Activated naive CD8-positive, alpha-beta T cell treated with anti-CD3 and anti-CD28 coated beads, Interleukin-2, amount 10 ng/mL, durations not matched to agents 7 days and 5 days (primary cell): Measurements from ENCODE around the gene TSPEAR. TPM values are rescaled to one million over a fixed set of nuclear protein-coding genes. Genes with fewer than 3 reads are reported as not detected.

ENCODE experiments used
- ATAC-seq: fragments of 150-1000 bp; cut with Tn5 transposase; one replicate; pipeline ENCODE4 v1.10.0; 2021; ENCODE audit warnings: low read depth, moderate library complexity
- POLR2A ChIA-PET: fragments of 350-600 bp; sonication (Branson Sonifier 250); formaldehyde crosslinking; loops from one replicate; lab custom pipeline; 2021; ENCODE audit warnings: antibody characterized with exemption; lab: Charles Lee
- DNase-seq: peaks from one replicate; pipeline ENCODE4 v3.0.0; 2021
- H3K27ac Mint-ChIP-seq: one replicate; pipeline ENCODE4 v1.8.0; 2022; ENCODE audit warnings: mild to moderate bottlenecking, mixed read lengths
- H3K27me3 Mint-ChIP-seq: one replicate; pipeline ENCODE4 v1.8.0; 2022; ENCODE audit warnings: mild to moderate bottlenecking, moderate library complexity, mixed read lengths
- H3K36me3 Mint-ChIP-seq: one replicate; pipeline ENCODE4 v1.8.0; 2021; ENCODE audit warnings: mild to moderate bottlenecking, mixed read lengths
- H3K4me1 Mint-ChIP-seq: one replicate; pipeline ENCODE4 v1.8.0; 2021; ENCODE audit warnings: mixed read lengths
- H3K4me3 Mint-ChIP-seq: one replicate; pipeline ENCODE4 v1.8.0; 2022; ENCODE audit warnings: mild to moderate bottlenecking, moderate library complexity, mixed read lengths
- H3K9me3 Mint-ChIP-seq: one replicate; pipeline ENCODE4 v1.8.0; 2021; ENCODE audit warnings: mixed read lengths
- total RNA-seq, 2 experiments: library from RNA; stranded (reverse); gene quantifications; one replicate each; pipeline ENCODE4 v1.2.3, GENCODE V29; 2021

TSPEAR gene
- total RNA-seq, 2 experiments from 2014 or later = not detected

DNA sequence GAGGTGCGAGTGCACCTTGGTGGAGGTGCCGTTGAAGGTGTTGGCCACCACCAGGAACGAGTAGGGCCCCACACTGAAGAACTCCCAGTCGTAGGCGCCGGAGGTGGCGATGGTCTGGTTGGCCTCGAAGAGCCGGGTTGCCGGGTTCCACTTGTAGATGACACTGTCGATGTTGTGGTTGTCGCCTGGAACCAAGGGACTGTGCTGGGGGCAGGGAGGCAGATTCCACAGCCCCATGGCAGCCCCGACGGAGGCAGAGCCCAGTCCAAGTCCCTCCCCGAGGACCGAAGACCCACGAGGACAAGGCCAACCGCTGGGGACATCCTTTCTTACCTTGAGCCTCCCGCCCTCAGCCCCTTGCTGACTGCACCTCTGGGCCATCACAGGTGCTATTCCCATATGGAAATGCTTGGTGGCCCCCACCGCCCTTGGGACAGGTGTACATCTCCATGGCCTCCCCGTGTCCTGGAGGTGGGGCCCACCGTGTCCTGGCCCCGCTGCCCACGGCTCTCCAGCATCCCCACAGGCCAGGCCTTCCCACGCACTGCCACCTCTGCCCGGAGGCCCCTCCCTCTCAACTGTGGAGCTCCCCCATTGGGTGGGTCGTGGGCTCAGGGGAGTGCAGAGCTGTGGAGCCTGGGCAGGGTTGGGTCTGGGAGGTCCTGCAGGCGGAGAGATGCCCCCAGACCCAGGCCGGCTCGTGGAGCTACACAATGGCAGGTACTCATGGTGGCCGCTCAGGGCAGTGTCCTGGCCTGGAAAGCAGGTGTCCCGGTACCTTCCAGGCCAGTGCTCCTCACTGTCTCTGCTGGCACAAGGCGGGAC is 189.2 kb downstream of the TSPEAR start:
- DNase-seq (no peak), ATAC-seq (no peak)
- H3K27me3 Mint-ChIP-seq = peaks cover 4% of the 10 kb centered on the region
- no peaks in the 10 kb centered on the region for H3K9me3 Mint-ChIP-seq
- H3K4me1 Mint-ChIP-seq = no peaks in the 10 kb centered on the region
- no peak overlapping the region for H3K27ac Mint-ChIP-seq
- POLR2A ChIA-PET = no interaction called here
- H3K4me3 Mint-ChIP-seq = no peak overlapping the region
- no peaks in the 10 kb centered on the region for H3K36me3 Mint-ChIP-seq

GRCh38 chr21:44521301-44521927 is 190.0 kb downstream of the TSPEAR start:
- no peak for DNase-seq
- POLR2A ChIA-PET = no interaction called here
- Mint-ChIP-seq H3K4me3 (no peak overlapping the region), H3K9me3 (no peaks in the 10 kb centered on the region), H3K27me3 (peaks cover 4% of the 10 kb centered on the region), H3K36me3 (no peaks in the 10 kb centered on the region), H3K27ac (no peak overlapping the region), H3K4me1 (no peaks in the 10 kb centered on the region)
- no peak for ATAC-seq

GRCh38 chr21:44520326-44521300 is 190.8 kb downstream of the TSPEAR start:
- POLR2A ChIA-PET = no interaction called here
- no peaks in the 10 kb centered on the region for H3K9me3 Mint-ChIP-seq
- no peaks in the 10 kb centered on the region for H3K4me1 Mint-ChIP-seq
- no peak overlapping the region for H3K27ac Mint-ChIP-seq
- ATAC-seq (no peak), DNase-seq (no peak)
- no peak overlapping the region for H3K4me3 Mint-ChIP-seq
- no peaks in the 10 kb centered on the region for H3K36me3 Mint-ChIP-seq
- peaks cover 4% of the 10 kb centered on the region for H3K27me3 Mint-ChIP-seq

GRCh38 chr21:44519346-44520325 is 191.7 kb downstream of the TSPEAR start:
- peak; percentile 20 for DNase-seq
- H3K27ac Mint-ChIP-seq = no peak overlapping the region
- H3K4me1 Mint-ChIP-seq = no peaks in the 10 kb centered on the region
- no peaks in the 10 kb centered on the region for H3K9me3 Mint-ChIP-seq
- peaks cover 4% of the 10 kb centered on the region for H3K27me3 Mint-ChIP-seq
- POLR2A ChIA-PET = no interaction called here
- ATAC-seq = no peak
- no peak overlapping the region for H3K4me3 Mint-ChIP-seq
- no peaks in the 10 kb centered on the region for H3K36me3 Mint-ChIP-seq

DNA sequence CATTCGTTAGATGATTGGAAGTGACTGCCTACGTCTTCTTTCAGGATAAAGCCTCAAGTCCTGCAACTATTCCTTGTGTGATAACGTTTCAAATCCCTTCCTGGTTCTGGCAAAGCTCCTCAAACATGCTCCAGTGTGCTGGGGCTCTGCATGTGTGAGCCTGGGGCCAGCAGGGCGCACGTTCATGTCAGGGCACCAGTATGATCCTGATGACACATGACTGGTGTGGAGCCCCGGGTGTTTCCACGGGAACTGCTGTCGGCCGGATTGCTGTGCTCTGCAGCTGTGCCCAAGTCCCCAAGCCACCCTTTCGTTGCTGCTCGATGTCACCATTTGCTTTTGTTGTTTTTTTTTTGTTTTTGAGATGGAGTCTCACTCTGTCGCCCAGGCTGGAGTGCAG is 192.7 kb downstream of the TSPEAR start:
- POLR2A ChIA-PET = no interaction called here
- H3K27me3 Mint-ChIP-seq = peaks cover 4% of the 10 kb centered on the region
- H3K4me3 Mint-ChIP-seq = no peak overlapping the region
- no peak overlapping the region for H3K27ac Mint-ChIP-seq
- H3K9me3 Mint-ChIP-seq = no peaks in the 10 kb centered on the region
- DNase-seq = no peak
- H3K36me3 Mint-ChIP-seq = no peaks in the 10 kb centered on the region
- ATAC-seq = no peak
- no peaks in the 10 kb centered on the region for H3K4me1 Mint-ChIP-seq

- H3K27ac Mint-ChIP-seq = peak overlapping the region; percentile 22
- DNase-seq (no peak), ATAC-seq (peak; percentile 23)
- H3K4me3 Mint-ChIP-seq = no peak overlapping the region
- no peaks in the 10 kb centered on the region for H3K36me3 Mint-ChIP-seq
- peaks cover 4% of the 10 kb centered on the region for H3K27me3 Mint-ChIP-seq
- H3K9me3 Mint-ChIP-seq = no peaks in the 10 kb centered on the region
- no peaks in the 10 kb centered on the region for H3K4me1 Mint-ChIP-seq
- POLR2A ChIA-PET = no interaction called here
Observed at GRCh38 chr21:44517175-44517899, 194.0 kb downstream of the TSPEAR start.

DNA sequence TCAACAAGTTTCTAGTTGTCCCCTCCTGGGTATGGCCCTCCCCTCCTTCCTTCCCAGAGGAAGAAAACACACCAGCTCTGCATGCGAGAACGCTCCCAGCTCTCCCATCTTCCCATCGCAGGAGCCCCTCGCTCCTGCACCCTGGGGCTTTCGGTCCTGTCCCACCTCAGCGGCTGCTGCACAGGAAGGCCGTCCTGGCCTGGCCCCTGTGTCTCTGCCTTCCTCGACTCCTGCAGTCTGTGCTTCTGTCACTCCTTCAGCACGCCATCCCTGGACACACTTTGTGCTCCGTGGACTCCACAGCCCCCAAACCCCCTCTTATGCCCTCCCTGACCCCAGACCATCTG is 194.6 kb downstream of the TSPEAR start:
- ATAC-seq = no peak
- no peak for DNase-seq
- no peaks in the 10 kb centered on the region for H3K4me1 Mint-ChIP-seq
- H3K27me3 Mint-ChIP-seq = peaks cover 4% of the 10 kb centered on the region
- no peak overlapping the region for H3K27ac Mint-ChIP-seq
- no peak overlapping the region for H3K4me3 Mint-ChIP-seq
- POLR2A ChIA-PET = no interaction called here
- H3K9me3 Mint-ChIP-seq = no peaks in the 10 kb centered on the region
- H3K36me3 Mint-ChIP-seq = no peaks in the 10 kb centered on the region

DNA sequence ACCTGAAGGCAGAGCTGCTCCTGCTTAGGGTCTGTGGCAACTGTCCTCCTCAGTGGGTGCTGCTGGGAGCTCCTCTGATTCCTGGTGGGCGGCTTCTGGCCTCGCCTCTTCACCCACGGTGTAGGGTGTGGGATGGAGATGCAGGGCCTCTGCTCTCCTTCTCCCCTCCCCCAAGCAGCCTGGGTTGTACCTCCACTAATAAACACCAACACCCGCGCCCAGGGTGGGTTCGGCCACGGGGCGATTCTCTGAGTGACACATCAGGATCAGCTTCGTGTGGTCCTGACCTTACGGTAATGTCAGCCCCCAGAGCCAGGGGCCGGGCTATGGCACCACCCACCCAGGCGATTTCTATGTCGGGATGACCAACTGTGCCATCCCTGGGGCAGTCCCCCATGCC is 195.0 kb downstream of the TSPEAR start:
- DNase-seq (no peak), ATAC-seq (no peak)
- Mint-ChIP-seq H3K9me3 (no peaks in the 10 kb centered on the region), H3K27me3 (peaks cover 4% of the 10 kb centered on the region), H3K27ac (no peak overlapping the region), H3K36me3 (no peaks in the 10 kb centered on the region), H3K4me3 (no peak overlapping the region), H3K4me1 (no peaks in the 10 kb centered on the region)
- POLR2A ChIA-PET = no interaction called here

GRCh38 chr21:44515359-44516165 is 195.8 kb downstream of the TSPEAR start:
- Mint-ChIP-seq H3K4me1 (no peaks in the 10 kb centered on the region), H3K27me3 (peaks cover 4% of the 10 kb centered on the region), H3K9me3 (no peaks in the 10 kb centered on the region), H3K4me3 (no peak overlapping the region), H3K36me3 (no peaks in the 10 kb centered on the region), H3K27ac (no peak overlapping the region)
- POLR2A ChIA-PET = no interaction called here
- ATAC-seq = no peak
- no peak for DNase-seq

GRCh38 chr21:44514746-44515358 is 196.5 kb downstream of the TSPEAR start:
- H3K27ac Mint-ChIP-seq = no peak overlapping the region

DNA sequence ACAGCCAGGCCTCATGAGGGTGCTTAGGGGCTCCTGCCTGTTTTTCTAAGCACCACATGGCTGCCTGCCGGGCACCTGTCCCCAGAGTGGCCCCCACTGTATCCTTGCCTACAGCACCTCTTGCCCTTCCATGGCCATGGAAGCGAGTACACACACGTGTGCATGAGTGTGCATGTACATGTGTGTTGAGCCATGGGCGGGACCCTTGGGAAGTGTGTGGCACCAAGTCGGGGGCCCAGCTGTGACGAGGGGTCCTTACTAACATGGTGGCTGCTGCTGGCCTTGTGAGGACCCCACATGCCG is 197.2 kb downstream of the TSPEAR start:
- ATAC-seq = no peak
- H3K27ac Mint-ChIP-seq = no peak overlapping the region
- H3K27me3 Mint-ChIP-seq = peaks cover 2% of the 10 kb centered on the region
- H3K9me3 Mint-ChIP-seq = no peaks in the 10 kb centered on the region
- no peak for DNase-seq
- no peaks in the 10 kb centered on the region for H3K36me3 Mint-ChIP-seq
- no peaks in the 10 kb centered on the region for H3K4me1 Mint-ChIP-seq
- POLR2A ChIA-PET = no interaction called here
- H3K4me3 Mint-ChIP-seq = no peak overlapping the region

More at GRCh38 chr21:44514746-44515358, 196.5 kb downstream of the TSPEAR start:
- Mint-ChIP-seq H3K4me3 (no peak overlapping the region), H3K36me3 (no peaks in the 10 kb centered on the region), H3K4me1 (no peaks in the 10 kb centered on the region), H3K9me3 (no peaks in the 10 kb centered on the region), H3K27me3 (peaks cover 2% of the 10 kb centered on the region)
- POLR2A ChIA-PET = no interaction called here
- ATAC-seq (no peak), DNase-seq (no peak)
